Stomach (tissue), 4 donors: ENCODE results near the gene ACSM5.
"Not testable (repeated sequence)": the region's sequence is repeated elsewhere in the genome, so short reads cannot be mapped to it uniquely, and the experiment has no call there.

Source experiments
- EP300 ChIP-seq: sonication (generic); formaldehyde crosslinking; IDR thresholded peaks from one replicate; pipeline ENCODE4 v1.6.1; 2017; ENCODE audit warnings: antibody characterized with exemption
- TF ChIP-seq, protein P1 (sequence below), 7 experiments: fragments of 450-650 bp in 4 of 7; fragments of 200-600 bp in 3 of 7; sonication (generic) in 3 of 7; IDR thresholded peaks; one replicate each; pipeline ENCODE4 v1.5.1; 2016 to 2019; ENCODE audit warnings: antibody characterized with exemption in 7 of 7, control low read depth in 2 of 7, mild to moderate bottlenecking in 1 of 7

GRCh38 chr16:20440731-20441130, 31.4 kb downstream of the ACSM5 start:
- TF ChIP-seq, protein P1, sequence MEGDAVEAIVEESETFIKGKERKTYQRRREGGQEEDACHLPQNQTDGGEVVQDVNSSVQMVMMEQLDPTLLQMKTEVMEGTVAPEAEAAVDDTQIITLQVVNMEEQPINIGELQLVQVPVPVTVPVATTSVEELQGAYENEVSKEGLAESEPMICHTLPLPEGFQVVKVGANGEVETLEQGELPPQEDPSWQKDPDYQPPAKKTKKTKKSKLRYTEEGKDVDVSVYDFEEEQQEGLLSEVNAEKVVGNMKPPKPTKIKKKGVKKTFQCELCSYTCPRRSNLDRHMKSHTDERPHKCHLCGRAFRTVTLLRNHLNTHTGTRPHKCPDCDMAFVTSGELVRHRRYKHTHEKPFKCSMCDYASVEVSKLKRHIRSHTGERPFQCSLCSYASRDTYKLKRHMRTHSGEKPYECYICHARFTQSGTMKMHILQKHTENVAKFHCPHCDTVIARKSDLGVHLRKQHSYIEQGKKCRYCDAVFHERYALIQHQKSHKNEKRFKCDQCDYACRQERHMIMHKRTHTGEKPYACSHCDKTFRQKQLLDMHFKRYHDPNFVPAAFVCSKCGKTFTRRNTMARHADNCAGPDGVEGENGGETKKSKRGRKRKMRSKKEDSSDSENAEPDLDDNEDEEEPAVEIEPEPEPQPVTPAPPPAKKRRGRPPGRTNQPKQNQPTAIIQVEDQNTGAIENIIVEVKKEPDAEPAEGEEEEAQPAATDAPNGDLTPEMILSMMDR (IDR thresholded peaks at IDR 0.05), result not testable (repeated sequence)
- not testable (repeated sequence) for TF ChIP-seq EP300
